Activated CD4-positive, alpha-beta T cell treated with anti-CD3 and anti-CD28 coated beads for 48 hours (primary cell): ENCODE data around the gene NOTCH1.

Experiments used
- DNase-seq: peaks from one replicate; pipeline ENCODE4 v3.0.0-alpha.2; 2020

Gene NOTCH1

GRCh38 chr9:136497916-136498695, 47.7 kb downstream of the NOTCH1 start:
- no peak for DNase-seq

- no peak for DNase-seq
Measured at GRCh38 chr9:136496801-136497620, 48.8 kb downstream of the NOTCH1 start.

- no peak for DNase-seq
Measured at GRCh38 chr9:136496181-136496580, 49.7 kb downstream of the NOTCH1 start.

- no peak for DNase-seq
Measured at GRCh38 chr9:136495238-136495800, 50.5 kb downstream of the NOTCH1 start.

- no peak for DNase-seq
Measured at GRCh38 chr9:136494531-136495215, 51.2 kb downstream of the NOTCH1 start.

GRCh38 chr9:136494012-136494411, 51.8 kb downstream of the NOTCH1 start:
- DNase-seq, result no peak

- no peak for DNase-seq
Measured at GRCh38 chr9:136493567-136493971, 52.3 kb downstream of the NOTCH1 start.

GRCh38 chr9:136492978-136493522, 52.8 kb downstream of the NOTCH1 start:
- no peak for DNase-seq

GRCh38 chr9:136489731-136490130, 56.1 kb downstream of the NOTCH1 start:
- no peak for DNase-seq

- peak; percentile 81 for DNase-seq
Measured at GRCh38 chr9:136488247-136489214, 57.3 kb downstream of the NOTCH1 start.

- no peak for DNase-seq
Measured at GRCh38 chr9:136487672-136488071, 58.2 kb downstream of the NOTCH1 start.

- no peak for DNase-seq
Measured at GRCh38 chr9:136486823-136487620, 58.8 kb downstream of the NOTCH1 start.

- no peak for DNase-seq
Measured at GRCh38 chr9:136486131-136486530, 59.7 kb downstream of the NOTCH1 start.

GRCh38 chr9:136485049-136486045, 60.5 kb downstream of the NOTCH1 start:
- DNase-seq, result peak; percentile 90

GRCh38 chr9:136484153-136485048, 61.4 kb downstream of the NOTCH1 start:
- DNase-seq, result no peak

GRCh38 chr9:136483589-136484152, 62.2 kb downstream of the NOTCH1 start:
- peak; percentile 96 for DNase-seq

- peak; percentile 100 for DNase-seq
Measured at GRCh38 chr9:136482793-136483588, 62.9 kb downstream of the NOTCH1 start, which contains the start of gene SEC16A. Gene SEC16A, minus strand, starts transcription at chr9:136483040. Its CDS starts 5,425 bp downstream, at chr9:136477615.
